Activated CD4-positive, alpha-beta memory T cell treated with anti-CD3 and anti-CD28 coated beads, Interleukin-2, amount 10 ng/mL, durations not matched to agents 7 days and 5 days (primary cell): ENCODE results near the gene LIN28A. TPM values are rescaled to one million over a fixed set of nuclear protein-coding genes. Genes with fewer than 3 reads are reported as not detected.

Source experiments
- CTCF ChIA-PET: fragments of 350-600 bp; sonication (Branson Sonifier 250); formaldehyde crosslinking; loops from one replicate; lab custom pipeline; 2021; ENCODE audit warnings: antibody characterized with exemption, inconsistent platforms; lab: Charles Lee
- POLR2A ChIA-PET: fragments of 350-600 bp; sonication (Branson Sonifier 250); formaldehyde crosslinking; loops from one replicate; lab custom pipeline; 2021; ENCODE audit warnings: antibody characterized with exemption; lab: Charles Lee
- DNase-seq: peaks from one replicate; pipeline ENCODE4 v3.0.0-alpha.2; 2020
- H3K27ac Mint-ChIP-seq: one replicate; pipeline ENCODE4 v1.8.0; 2021; ENCODE audit warnings: mild to moderate bottlenecking, mixed read lengths
- H3K27me3 Mint-ChIP-seq: one replicate; pipeline ENCODE4 v1.8.0; 2021; ENCODE audit warnings: mixed read lengths
- H3K36me3 Mint-ChIP-seq: one replicate; pipeline ENCODE4 v1.8.0; 2021; ENCODE audit warnings: low read depth, mixed read lengths
- H3K4me1 Mint-ChIP-seq: one replicate; pipeline ENCODE4 v1.8.0; 2021; ENCODE audit warnings: mixed read lengths
- H3K4me3 Mint-ChIP-seq: one replicate; pipeline ENCODE4 v1.8.0; 2021; ENCODE audit warnings: mild to moderate bottlenecking, mixed read lengths
- H3K9me3 Mint-ChIP-seq: one replicate; pipeline ENCODE4 v1.8.0; 2021; ENCODE audit warnings: mixed read lengths
- total RNA-seq, 2 experiments: library from RNA; stranded (reverse); gene quantifications; one replicate each; pipeline ENCODE4 v1.2.3, GENCODE V29; 2021

Gene LIN28A
- total RNA-seq, 2 experiments from 2014 or later: not detected

- peaks cover 52% of the 10 kb centered on the region for H3K4me1 Mint-ChIP-seq
- peaks cover 59% of the 10 kb centered on the region for H3K36me3 Mint-ChIP-seq
- CTCF ChIA-PET: interaction anchor here (2.5 kb wide), 1 partner anchor 27 kb away, joined by 10 read pairs; no protein-coding TSS in a partner anchor
Observed at GRCh38 chr1:26472901-26473845, 62.6 kb downstream of the LIN28A start.

GRCh38 chr1:26474818-26475217 lies 64.2 kb downstream of the LIN28A start:
- H3K4me3 Mint-ChIP-seq: peak overlapping the region; percentile 90
- no peaks in the 10 kb centered on the region for H3K9me3 Mint-ChIP-seq
- H3K4me1 Mint-ChIP-seq: peaks cover 46% of the 10 kb centered on the region
- CTCF ChIA-PET: interaction anchor here (1.7 kb wide), 1 partner anchor 359 kb away, joined by 3 read pairs; no protein-coding TSS in a partner anchor
- POLR2A ChIA-PET: interaction anchor here (1.1 to 2.2 kb wide), 3 partner anchors 10 to 26 kb away, joined by 3 to 13 read pairs (median 5); no protein-coding TSS in a partner anchor
- no peak for DNase-seq
- H3K27ac Mint-ChIP-seq: no peak overlapping the region
- H3K27me3 Mint-ChIP-seq: no peaks in the 10 kb centered on the region
- peaks cover 57% of the 10 kb centered on the region for H3K36me3 Mint-ChIP-seq

More at GRCh38 chr1:26472901-26473845, 62.6 kb downstream of the LIN28A start:
- peak overlapping the region; percentile 90 for H3K4me3 Mint-ChIP-seq
- peak; percentile 97 for DNase-seq
- no peaks in the 10 kb centered on the region for H3K27me3 Mint-ChIP-seq
- no peaks in the 10 kb centered on the region for H3K9me3 Mint-ChIP-seq
- POLR2A ChIA-PET: interaction anchor here (0.7 to 4.7 kb wide), 22 partner anchors 9 to 426 kb away, joined by 3 to 51 read pairs (median 6); partner anchors contain the start of genes ARID1A, DHDDS, GPN2 and PIGV
- H3K27ac Mint-ChIP-seq: peak overlapping the region; percentile 66

- Mint-ChIP-seq H3K27ac (no peak overlapping the region), H3K4me1 (peaks cover 35% of the 10 kb centered on the region), H3K27me3 (no peaks in the 10 kb centered on the region), H3K36me3 (peaks cover 52% of the 10 kb centered on the region), H3K9me3 (no peaks in the 10 kb centered on the region), H3K4me3 (no peak overlapping the region)
- ChIA-PET CTCF (interaction anchor here (1.1 kb wide), 1 partner anchor 24 kb away, joined by 3 read pairs; no protein-coding TSS in a partner anchor), POLR2A (interaction anchor here (1.0 to 2.2 kb wide), 4 partner anchors 15 to 445 kb away, joined by 3 to 13 read pairs (median 3); partner anchors contain the start of genes GPATCH3 and NUDC)
- no peak for DNase-seq
Observed at GRCh38 chr1:26475989-26476388, 65.4 kb downstream of the LIN28A start.

GRCh38 chr1:26476958-26477357 lies 66.3 kb downstream of the LIN28A start:
- DNase-seq: no peak
- Mint-ChIP-seq H3K36me3 (peaks cover 55% of the 10 kb centered on the region), H3K4me3 (no peak overlapping the region), H3K27ac (no peak overlapping the region), H3K4me1 (peaks cover 28% of the 10 kb centered on the region), H3K27me3 (no peaks in the 10 kb centered on the region), H3K9me3 (no peaks in the 10 kb centered on the region)
- ChIA-PET CTCF (interaction anchor here (1.1 kb wide), 1 partner anchor 23 kb away, joined by 3 read pairs; no protein-coding TSS in a partner anchor), POLR2A (interaction anchor here (0.7 to 1.1 kb wide), 3 partner anchors 9 to 444 kb away, joined by 3 to 4 read pairs (median 3); partner anchors contain the start of gene NUDC)

- ChIA-PET POLR2A (interaction anchor here (0.7 to 0.9 kb wide), 2 partner anchors 9 to 33 kb away, joined by 3 to 4 read pairs; no protein-coding TSS in a partner anchor), CTCF (no interaction called here)
- no peak for DNase-seq
- Mint-ChIP-seq H3K9me3 (no peaks in the 10 kb centered on the region), H3K27ac (no peak overlapping the region), H3K27me3 (no peaks in the 10 kb centered on the region), H3K36me3 (peaks cover 55% of the 10 kb centered on the region), H3K4me3 (no peak overlapping the region), H3K4me1 (peaks cover 28% of the 10 kb centered on the region)
Observed at GRCh38 chr1:26477446-26478152, 67.0 kb downstream of the LIN28A start.

GRCh38 chr1:26478159-26478558 lies 67.5 kb downstream of the LIN28A start:
- peaks cover 53% of the 10 kb centered on the region for H3K36me3 Mint-ChIP-seq
- CTCF ChIA-PET: interaction anchor here (2.0 kb wide), 1 partner anchor 22 kb away, joined by 5 read pairs; no protein-coding TSS in a partner anchor

GRCh38 chr1:26478988-26479387 lies 68.4 kb downstream of the LIN28A start:
- DNase-seq: no peak
- Mint-ChIP-seq H3K9me3 (no peaks in the 10 kb centered on the region), H3K27me3 (no peaks in the 10 kb centered on the region), H3K27ac (no peak overlapping the region), H3K4me3 (no peak overlapping the region), H3K36me3 (peaks cover 45% of the 10 kb centered on the region), H3K4me1 (peaks cover 19% of the 10 kb centered on the region)
- ChIA-PET POLR2A (interaction anchor here (1.0 to 2.0 kb wide), 4 partner anchors 12 to 220 kb away, joined by 3 to 4 read pairs (median 4); no protein-coding TSS in a partner anchor), CTCF (interaction anchor here (2.0 kb wide), 1 partner anchor 21 kb away, joined by 5 read pairs; no protein-coding TSS in a partner anchor)

More at GRCh38 chr1:26478159-26478558, 67.5 kb downstream of the LIN28A start:
- Mint-ChIP-seq H3K4me1 (peaks cover 27% of the 10 kb centered on the region), H3K27ac (no peak overlapping the region), H3K27me3 (no peaks in the 10 kb centered on the region), H3K4me3 (no peak overlapping the region), H3K9me3 (no peaks in the 10 kb centered on the region)
- POLR2A ChIA-PET: interaction anchor here (1.0 to 2.0 kb wide), 3 partner anchors 17 to 220 kb away, joined by 3 to 4 read pairs (median 3); no protein-coding TSS in a partner anchor
- no peak for DNase-seq

Other genes with a start within 250 kb of the LIN28A start
- gene C1orf232, start 241.9 kb upstream of the LIN28A start, total RNA-seq: not detected
- 10 to 100 TPM; 20.3 to 22.9 TPM for gene ZNF593, start 240.9 kb upstream of the LIN28A start, total RNA-seq
- gene ZNF593OS, start 239.0 kb upstream of the LIN28A start, total RNA-seq: not detected
- gene CNKSR1, start 233.3 kb upstream of the LIN28A start, total RNA-seq: 1 to 10 TPM; 1.8 to 5.3 TPM
- gene CATSPER4, start 220.2 kb upstream of the LIN28A start, total RNA-seq: not detected
- 10 to 100 TPM; 35.5 to 37.7 TPM for gene CEP85, start 176.6 kb upstream of the LIN28A start, total RNA-seq
- 100 to 1,000 TPM; 662 to 665 TPM for gene SH3BGRL3, start 130.7 kb upstream of the LIN28A start, total RNA-seq
- gene UBXN11, start 104.2 kb upstream of the LIN28A start, total RNA-seq: 10 to 100 TPM; 46.9 to 49.9 TPM
- 1,000 to 10,000 TPM; 1,572 to 1,591 TPM for gene CD52, start 92.9 kb upstream of the LIN28A start, total RNA-seq
- 1 to 10 TPM; 1.9 to 4.3 TPM for gene CRYBG2, start 56.7 kb upstream of the LIN28A start, total RNA-seq
- under 1 TPM in 1 of 2 experiments, not detected in 1; 0.18 TPM for gene ZNF683, start 38.1 kb upstream of the LIN28A start, total RNA-seq
- 10 to 100 TPM; 49.7 to 52.3 TPM for gene DHDDS, start 21.5 kb downstream of the LIN28A start, total RNA-seq
- 100 to 1,000 TPM; 853 to 877 TPM for gene HMGN2, start 61.6 kb downstream of the LIN28A start, total RNA-seq
- 100 to 1,000 TPM; 170 to 175 TPM for gene RPS6KA1, start 118.9 kb downstream of the LIN28A start, total RNA-seq